ENCODE data around the gene WDR70.
"Not testable (repeated sequence)": the region's sequence is repeated elsewhere in the genome, so short reads cannot be mapped to it uniquely, and the experiment has no call there.

WDR70 gene
- 46.6 to 62.0 (median 51.8) reads per million in 4 experiments for total RNA-seq

DNA sequence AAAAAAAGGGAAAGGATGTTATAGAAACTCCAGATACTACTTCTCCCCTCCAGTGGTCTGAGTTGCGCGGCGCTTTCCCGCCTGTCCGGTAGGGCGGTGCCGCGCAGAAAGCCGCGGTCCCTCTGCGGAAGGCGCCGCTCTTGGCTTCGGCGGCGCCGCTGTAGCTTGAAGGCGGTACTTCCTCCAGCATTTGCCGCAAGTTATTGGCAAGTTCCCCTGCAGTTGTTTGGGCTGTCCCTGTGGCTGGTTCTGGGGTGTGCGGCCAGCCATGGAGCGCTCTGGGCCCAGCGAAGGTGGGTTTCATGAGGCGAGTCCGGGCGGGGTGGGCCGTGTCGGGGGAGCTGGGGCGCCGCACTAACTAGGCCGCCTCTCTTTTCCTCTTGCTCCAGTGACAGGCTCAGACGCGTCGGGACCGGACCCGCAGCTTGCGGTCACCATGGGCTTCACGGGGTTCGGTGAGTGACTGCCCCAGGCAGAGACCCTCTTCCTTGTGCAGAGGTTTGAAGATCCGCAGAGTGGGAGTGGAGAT lies at the start of gene WDR70:
TSS of gene WDR70 (plus strand) at position 219 of the 529 bp plus-strand sequence. CDS start at position 269, 50 bp downstream.
- peak; percentile 45 for DNase-seq

DNA sequence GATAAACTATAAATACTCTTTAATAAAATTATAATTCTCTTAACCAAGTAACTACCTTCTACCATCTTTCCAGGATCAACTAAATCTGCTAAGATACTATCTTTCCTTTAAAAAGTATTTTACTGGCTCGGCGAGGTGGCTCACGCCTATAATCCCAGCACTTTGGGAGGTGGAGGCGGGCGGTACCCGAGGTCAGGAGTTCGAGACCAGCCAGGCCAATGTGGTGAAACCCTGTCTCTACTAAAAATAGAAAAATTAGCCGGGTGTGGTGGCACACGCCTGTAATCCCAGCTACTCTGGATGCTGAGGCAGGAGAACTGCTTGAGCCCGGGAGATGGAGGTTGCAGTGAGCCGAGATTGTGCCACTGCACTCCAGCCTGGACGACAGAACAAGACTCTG lies 44.4 kb upstream of the WDR70 start:
- not testable (repeated sequence) for DNase-seq

DNA sequence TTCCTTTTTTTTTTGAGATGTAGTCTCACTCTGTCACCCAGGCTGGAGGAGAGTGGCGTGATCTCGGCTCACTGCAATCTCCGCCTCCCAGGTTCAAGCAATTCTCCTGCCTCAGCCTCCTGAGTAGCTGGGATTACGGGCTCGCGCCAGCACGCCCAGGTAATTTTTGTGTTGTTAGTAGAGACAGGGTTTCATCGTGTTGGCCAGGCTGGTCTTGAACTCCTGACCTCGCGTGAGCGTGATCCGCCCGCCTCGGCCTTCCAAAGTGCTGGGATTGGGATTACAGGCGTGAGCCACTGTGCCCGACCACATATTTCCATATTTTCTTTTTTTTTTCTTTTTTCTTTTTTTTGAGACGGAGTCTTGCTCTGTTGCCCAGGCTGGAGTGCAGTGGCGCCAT lies 36.4 kb upstream of the WDR70 start:
- not testable (repeated sequence) for DNase-seq

DNA sequence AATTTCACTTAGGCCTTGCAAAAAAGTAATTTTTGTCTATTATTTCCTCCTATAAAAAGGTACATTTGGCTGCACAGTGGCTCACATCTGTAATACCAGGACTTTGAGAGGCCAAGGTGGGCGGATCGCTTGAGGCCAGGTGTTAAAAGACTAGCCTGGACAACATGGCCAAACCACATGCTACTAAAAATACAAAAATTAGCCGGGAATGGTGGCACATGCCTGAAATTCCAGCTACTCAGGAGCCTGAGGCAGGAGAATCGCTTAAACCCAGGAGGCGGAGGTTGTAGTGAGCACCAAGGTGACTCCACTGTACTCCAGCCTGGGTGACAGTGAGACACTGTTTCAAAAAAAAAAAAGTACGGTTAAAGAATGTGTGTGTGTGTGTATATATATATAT lies 24.0 kb upstream of the WDR70 start:
- no peak for DNase-seq

DNA sequence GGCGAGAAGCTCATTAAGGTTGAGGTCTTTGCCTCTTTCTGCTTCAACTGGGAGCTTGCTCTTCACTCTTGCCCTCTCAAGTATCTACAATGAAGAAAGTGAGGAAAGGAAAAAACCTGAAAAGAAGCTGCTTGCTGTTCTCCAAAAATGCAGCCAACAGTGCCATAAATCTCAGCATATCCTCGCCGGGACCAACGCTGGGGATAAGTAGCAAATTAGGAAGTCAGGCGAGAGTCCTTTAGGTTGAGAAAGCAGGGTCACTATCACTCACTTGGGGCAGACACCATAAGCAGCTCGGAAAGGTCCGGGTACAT lies 8.6 kb upstream of the WDR70 start:
- no peak for DNase-seq

DNA sequence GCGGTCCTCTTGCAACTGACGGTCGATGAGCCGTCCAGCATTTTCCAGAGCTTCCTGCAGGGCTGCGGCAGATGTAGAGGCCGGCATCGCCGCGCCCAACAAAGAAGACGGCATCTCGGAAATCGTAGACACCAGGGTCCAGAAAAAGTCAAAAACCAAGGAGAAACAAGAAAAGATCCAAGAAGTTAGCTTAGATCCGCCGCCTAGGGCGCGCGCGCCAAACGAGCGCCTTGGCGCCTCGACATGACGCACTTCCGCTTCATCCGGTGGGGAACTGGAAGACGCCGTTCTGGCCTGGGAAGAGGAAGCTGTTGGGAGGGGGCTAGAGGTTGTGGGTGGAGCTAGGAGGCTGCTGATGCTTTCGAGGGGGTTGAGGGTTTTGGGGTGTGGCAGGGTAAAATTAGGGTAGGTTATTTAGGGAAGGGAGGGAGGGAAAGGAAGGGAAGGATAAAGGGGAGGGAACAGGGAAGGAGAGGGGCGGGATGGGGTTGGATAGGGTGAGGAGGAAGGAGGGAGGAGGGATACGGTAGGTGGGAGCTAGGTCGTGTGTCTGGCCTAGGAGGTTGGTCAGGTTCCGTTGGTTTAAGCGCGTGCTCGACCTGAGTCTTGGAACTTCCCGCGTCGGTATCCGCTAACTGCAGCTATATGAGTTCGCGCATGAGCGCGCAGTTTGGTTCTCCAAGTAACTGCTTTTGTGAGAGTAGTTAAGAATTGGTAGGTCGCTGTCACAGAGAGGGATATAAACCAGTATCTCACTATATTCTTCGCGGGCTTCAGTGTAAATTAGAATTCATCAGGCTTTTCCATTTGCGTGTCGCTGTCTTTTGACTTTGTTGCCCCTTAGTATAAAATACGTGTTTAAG lies 8.0 kb upstream of the WDR70 start, which contains the start of gene NUP155:
TSS of gene NUP155 (minus strand) at position 243 of the 863 bp plus-strand sequence. CDS start at position 114, 129 bp downstream.
- DNase-seq = peak; percentile 80

DNA sequence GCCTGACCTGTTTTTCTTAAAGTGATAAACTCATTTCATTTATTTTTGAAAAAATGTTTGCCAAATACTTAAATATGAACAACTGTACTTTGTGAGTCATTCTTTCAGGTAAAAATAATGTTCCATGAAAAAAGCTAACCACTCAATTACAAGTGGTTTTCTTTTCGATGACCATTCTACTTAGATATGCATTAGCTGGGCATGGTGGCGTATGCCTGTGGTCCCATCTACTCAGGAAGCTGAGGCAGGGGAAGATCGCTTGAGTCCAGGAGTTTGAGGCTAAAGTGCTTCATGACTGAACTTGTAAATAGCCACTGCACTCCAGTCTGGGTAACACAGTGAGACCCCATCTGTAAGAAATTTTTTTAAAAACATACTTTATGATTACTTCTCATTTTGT lies 4.0 kb upstream of the WDR70 start:
- no peak for DNase-seq

DNA sequence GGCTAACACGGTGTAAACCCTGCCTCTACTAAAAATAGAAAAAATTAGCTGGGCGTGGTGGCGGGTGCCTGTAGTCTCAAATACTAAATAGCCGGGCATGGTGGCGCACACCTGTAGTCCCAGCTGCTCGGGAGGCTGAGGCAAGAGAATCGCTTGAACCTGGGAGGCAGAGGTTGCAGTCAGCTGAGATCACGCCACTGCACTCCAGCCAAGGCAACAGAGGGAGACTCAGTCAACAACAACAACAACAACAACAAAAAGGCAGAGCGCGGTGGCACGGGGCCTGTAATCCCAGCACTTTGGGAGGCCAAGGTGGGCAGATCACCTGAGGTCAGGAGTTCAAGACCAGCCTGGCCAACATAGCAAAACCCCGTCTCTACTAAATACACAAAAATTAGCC lies 1.1 kb upstream of the WDR70 start:
- not testable (repeated sequence) for DNase-seq

DNA sequence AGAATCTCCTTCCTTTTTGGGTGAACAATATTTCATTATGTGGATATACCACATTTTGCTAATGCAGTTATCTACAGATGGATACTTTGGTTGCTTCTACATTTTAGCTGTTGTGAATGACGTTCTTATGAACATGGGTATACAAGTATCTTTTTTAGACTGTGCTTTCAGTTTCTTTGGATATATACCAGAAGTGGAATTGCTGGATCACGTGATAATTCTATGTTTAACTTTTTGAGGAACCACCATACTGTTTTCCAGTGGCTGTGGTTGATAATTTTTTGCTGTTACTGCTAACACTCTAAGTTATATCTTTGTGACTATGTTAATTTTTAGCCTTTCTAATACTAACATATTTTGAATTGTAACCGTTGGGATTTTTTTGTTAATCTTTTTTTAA lies 12.5 kb downstream of the WDR70 start:
- DNase-seq = no peak

DNA sequence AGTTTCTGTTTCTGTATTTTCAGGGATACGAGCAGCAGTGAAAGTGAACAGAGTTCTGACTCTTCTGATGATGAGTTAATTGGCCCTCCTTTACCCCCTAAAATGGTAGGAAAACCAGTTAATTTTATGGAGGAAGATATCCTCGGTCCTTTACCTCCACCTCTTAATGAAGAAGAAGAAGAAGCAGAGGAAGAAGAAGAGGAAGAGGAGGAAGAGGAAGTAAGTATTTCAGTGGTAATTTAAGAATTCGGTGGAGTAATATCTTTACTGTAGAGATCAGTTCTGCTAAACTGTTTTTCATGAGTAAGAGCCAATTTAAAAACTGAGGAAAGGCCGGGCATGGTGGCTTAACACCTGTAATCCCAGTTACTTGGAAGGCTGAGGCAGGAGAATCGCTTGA lies 17.2 kb downstream of the WDR70 start:
- DNase-seq = no peak

DNA sequence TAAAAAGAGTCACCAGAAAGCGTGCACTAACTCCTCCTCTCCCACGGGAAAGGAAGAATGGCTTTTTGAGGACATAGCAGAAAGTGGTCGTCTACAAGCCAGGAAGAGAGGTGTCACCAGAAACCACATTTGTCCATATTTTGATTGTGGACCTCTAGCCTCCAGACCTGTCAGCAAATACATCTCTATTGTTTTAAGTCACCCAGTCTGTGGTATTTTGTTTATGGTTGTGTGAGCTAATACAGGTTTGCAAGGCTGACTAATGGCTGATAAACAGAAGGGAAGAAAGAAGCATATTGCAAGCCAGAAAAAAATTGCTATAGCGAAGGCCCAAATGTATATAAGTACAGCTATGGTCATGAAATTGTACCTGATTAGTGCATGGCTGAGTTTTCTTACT lies 21.4 kb downstream of the WDR70 start:
- no peak for DNase-seq

DNA sequence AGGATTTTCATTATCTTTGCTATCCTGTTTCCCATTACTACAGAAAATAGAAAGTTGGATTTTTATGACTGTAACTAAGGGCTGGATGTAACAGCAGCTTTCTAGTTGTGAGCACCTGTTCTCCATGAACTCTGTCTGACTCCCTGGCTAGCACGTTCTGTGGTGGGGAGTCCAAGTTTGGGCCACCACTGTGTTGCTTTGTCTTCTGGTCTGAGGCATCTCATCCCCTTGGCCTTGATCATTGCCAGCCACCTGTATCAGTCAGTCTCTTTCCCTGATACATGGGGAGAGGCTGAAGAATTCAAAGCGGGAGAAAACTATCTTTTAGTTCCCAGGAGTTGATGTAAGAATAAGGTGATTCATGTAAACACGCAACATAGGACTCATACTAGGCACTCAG lies 33.4 kb downstream of the WDR70 start:
- no peak for DNase-seq

DNA sequence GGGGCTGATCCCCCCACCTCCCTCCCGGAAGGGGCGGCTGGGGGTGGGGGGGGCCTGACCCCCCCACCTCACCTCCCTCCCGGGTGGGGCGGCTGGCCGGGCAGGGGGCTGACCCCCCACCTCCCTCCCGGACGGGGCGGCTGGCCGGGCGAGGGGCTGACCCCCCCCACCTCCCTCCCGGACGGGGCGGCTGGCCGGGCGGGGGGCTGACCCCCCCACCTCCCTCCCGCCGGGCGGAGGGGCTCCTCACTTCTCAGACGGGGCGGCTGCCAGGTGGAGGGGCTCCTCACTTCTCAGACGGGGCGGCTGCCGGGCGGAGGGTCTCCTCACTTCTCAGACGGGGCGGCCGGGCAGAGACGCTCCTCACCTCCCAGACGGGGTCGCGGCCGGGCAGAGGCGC lies 36.3 kb downstream of the WDR70 start:
- not testable (repeated sequence) for DNase-seq

DNA sequence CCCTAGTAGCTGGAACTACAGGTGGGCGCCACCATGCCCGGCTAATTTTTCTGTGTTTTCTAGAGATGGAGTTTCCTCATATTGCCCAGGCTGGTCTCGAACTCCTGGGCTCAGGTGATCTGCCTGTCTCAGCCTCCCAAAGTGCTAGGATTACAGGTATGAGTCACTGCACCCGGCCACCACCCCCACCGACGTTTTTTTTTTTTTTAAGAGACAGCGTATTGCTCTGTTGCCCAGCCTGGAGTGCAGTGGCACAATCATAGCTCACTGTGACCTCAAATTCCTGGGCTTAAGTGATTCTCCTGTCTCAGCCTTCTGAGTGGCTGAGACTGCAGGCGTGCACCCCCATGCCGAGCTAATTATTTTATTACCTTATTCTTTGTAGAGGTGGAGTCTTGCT lies 38.2 kb downstream of the WDR70 start:
- no peak for DNase-seq

DNA sequence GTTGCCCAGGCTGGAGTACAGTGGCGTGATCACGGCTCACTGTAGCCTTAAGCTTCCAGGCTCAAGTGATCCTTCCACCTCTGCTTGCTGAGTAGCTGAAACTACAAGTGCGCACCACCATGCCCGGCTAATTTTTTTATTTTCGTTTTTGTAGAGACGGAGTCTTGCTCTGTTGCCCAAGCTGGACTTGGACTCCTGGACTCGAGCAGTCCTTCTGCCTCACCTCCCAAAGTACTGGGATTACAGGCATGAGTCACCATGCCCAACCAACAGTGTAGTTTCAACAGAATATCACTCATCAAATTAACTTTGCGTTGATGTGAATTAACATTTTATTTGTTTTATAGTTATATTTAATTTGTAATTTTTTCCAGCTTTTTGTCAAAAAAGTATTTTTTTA lies 45.3 kb downstream of the WDR70 start:
- no peak for DNase-seq

DNA sequence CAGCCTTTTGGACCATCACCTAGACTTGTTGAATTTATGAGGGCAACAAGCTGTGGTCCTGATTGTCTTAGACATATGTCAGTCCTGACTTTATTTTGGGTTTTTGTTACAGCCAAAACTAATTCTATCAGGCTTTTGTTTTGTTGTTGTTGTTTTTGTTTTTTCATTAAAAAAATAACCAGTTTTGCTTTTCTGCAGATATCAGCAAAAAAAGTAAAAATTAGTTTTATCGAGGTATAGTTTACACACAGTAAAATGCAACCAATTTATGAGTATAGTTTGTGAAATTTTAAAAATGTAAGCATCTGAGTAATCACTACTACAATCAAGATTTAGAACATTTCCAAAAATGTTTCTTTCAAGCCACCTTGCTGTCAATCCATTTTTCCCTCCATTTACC lies 48.9 kb downstream of the WDR70 start:
- DNase-seq = no peak

DNA sequence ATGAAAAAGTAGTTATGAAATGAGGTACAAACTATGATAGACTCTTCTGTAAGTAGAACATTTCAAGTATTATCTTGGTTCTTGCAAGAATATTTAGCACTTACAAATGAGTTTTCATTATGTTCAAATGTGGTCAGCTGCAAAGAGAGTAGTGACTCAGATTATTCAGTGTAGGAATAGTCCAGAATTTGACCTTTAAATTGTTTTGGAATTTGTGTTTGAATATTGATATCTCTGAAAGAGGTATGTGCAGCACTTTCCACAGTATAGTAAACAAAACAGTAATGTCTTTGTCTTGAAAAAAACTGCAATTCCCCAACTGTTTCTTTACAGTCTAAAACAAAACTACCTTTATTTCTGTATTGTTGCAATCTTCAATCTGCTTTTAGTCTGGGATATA lies 56.1 kb downstream of the WDR70 start:
- no peak for DNase-seq

DNA sequence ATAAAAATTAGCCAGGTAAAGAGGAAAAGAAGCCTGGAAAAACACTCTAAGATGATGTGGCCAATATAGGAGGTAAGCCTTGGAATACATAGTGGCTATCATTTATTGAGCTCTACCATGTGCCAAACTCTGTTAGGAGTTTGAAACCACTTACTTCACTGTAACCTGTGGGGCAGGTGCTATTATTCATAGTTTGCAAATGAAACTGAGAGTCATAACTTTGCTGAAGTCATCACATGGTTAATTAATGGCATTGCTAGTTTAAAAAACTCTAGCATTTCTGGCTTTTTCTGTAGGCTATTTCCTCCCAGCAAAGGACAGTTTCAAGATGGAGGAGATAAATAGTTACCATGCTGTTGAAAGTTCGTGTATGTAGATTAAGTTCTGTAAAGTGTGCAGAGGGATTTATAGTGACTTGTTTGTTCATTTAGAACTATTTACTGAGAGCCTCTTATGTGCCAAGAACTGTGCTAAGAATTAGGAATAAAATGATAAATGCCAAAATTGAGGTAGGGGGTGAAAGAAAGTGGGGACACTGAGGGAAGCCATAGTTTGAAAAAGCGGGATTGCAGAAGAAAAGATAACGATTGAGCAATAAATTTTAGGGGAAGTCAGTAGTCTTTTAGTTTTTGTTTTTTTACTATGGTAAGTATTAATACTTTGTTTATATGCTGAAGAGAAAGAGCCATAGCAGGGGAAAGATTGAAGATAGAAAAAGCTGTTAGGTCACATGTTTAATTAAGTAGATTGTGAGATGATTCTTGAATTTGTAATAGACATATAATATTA lies 57.2 kb downstream of the WDR70 start:
- DNase-seq = no peak

DNA sequence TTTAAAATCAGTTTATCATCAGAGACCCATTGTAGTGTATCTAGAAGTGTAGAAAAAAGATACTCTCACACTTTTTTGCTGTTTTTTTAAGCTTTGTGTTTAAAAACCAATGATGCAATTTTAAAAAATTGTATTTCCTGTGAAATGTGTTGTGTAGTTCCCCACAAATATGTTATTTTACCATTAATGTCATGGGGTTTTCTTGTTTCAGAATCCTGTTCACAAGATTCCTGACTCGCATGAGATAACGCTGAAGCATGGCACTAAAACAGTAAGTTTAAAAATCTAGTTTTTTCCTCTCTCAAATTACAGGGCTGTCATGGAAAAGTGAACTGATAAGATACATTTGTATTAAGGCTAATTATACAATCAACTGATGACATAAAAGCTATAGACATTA lies 58.6 kb downstream of the WDR70 start:
- DNase-seq = no peak

DNA sequence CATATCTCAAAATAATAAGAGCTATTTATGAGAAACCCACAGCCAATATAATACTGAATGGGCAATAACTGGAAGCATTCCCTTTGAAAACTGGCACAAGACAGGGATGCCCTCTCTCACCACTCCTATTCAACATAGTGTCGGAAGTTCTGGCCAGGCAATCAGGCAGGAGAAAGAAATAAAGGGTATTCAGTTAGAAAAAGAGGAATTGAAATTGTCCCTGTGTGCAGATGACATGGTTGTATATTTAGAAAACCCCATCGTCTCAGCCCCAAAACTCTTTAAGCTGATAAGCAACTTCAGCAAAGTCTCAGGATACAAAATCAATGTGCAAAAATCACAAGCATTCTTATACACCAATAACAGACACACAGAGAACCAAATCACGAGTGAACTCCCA lies 66.7 kb downstream of the WDR70 start:
- not testable (repeated sequence) for DNase-seq

DNA sequence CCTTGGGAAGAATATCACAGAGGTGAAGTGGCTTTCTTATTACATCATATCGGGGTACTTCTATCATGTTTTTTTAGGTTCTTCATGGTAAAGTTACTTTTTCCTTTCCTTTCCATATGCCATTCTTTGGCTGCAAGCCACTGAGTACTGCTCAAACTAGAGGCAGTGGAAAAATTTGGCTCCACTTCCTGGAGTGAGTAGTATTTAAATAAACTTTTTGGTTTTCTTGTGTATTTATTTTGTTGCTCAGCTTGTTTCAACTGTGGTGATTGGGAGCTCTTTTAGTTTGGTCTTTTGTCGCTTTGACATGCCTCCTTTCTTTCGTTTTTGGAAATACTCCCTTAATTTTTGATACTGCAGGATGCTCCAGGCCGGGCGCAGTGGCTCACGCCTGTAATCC lies 69.8 kb downstream of the WDR70 start:
- DNase-seq = no peak

DNA sequence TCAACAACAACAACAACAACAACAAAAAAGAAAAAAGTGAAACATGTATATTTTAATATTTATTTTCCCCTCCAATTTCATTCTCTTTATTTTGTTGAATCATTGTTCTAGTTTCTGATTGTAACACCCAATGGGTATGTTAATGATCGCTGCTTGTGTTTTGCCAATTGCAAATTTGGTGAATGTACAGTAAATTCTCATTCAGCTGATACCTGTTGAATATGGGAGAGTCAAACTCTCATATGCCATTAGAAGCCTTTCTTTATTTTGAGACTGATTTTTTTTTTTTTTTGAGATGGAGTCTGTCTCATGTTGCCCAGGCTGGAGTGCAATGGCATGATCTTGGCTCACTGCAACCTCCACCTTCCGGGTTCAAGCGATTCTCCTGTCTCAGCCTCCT lies 72.9 kb downstream of the WDR70 start:
- DNase-seq = not testable (repeated sequence)

DNA sequence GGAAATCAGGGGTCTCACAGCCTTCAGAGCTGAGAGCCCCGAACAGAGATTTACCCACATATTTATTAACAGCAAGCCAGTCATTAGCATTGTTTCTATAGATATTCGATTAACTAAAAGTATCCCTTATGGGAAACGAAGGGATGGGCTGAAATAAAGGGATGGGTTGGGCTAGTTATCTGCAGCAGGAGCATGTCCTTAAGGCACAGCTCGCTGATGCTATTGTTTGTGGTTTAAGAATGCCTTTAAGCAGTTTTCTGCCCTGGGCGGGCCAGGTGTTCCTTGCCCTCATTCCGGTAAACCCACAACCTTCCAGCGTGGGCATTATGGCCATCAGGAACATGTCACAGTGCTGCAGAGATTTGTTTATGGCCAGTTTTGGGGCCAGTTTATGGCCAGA lies 74.1 kb downstream of the WDR70 start:
- DNase-seq = not testable (repeated sequence)

All from effector CD8-positive, alpha-beta T cell (primary cell).